Measurements from ENCODE around the gene LSM3.

Gene LSM3

DNA sequence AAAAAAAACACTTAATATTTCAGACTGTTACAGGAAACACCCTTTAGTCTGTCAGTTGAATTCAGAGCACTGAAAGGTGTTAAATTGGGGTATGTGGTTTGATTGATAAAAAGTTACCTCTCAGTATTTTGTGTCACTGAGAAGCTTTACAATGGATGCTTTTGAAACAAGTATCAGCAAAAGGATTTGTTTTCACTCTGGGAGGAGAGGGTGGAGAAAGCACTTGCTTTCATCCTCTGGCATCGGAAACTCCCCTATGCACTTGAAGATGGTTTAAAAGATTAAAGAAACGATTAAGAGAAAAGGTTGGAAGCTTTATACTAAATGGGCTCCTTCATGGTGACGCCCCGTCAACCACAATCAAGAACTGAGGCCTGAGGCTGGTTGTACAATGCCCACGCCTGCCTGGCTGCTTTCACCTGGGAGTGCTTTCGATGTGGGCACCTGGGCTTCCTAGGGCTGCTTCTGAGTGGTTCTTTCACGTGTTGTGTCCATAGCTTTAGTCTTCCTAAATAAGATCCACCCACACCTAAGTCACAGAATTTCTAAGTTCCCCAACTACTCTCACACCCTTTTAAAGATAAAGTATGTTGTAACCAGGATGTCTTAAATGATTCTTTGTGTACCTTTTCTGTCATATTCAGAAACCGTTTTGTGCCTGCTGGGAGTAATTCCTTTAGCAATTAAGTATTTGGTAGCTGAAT is 35.9 kb upstream of the LSM3 start:
- no peak for FAIRE-seq
- no peak for DNase-seq (ENCODE audit: insufficient read length, low spot score)

DNA sequence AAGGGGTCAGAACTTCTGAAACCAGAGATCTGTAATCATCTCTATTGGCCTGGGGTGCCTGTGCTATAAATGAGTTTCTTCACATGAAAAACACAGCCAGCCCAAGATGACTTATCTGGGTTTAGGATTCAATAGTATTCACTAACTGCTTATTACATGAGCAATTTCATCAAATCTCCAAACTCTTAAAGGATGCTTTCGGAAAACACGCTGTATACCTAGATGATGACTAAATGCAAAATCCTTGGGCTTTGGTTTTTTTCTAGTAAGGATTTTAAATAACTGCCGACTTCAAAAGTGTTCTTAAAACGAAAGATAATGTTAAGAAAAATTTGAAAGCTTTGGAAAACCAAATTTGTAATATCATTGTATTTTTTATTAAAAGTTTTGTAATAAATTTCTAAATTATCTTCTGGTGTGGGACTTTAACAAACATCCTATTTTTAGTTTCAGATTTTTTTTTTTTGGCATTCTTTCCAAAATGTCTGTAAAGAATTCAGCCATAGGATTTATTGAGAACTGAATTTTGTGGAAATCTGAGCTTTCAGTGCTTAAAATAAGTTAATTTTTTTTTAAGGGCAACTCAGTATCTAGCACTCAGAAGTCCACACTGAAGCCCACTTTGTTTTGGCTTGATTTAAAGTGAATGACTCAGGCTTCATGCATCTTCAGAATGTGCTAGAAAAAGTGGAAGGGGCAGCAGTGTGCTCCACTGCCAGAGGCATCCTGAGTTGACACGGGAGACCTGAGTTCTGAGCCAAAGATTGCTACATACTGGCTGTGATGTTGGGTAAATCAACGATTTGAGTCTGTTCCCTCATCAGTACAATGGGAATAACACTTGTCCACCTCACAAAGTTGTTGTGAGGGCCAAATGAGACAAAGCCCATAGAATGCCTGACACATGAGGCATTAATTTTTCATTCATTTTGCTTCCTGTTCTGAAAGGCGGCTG is 35.1 kb upstream of the LSM3 start:
- peak; percentile 93 for FAIRE-seq
- DNase-seq (ENCODE audit: insufficient read length, low spot score) = peak; percentile 80

- peak; percentile 28 for FAIRE-seq
- DNase-seq (ENCODE audit: insufficient read length, low spot score) = peak; percentile 95
Observed at GRCh38 chr3:14144423-14145075, 34.1 kb upstream of the LSM3 start.

GRCh38 chr3:14145236-14145635 is 33.4 kb upstream of the LSM3 start:
- DNase-seq (ENCODE audit: insufficient read length, low spot score) (no peak), FAIRE-seq (no peak)

- DNase-seq (ENCODE audit: insufficient read length, low spot score) (no peak), FAIRE-seq (no peak)
Observed at GRCh38 chr3:14145670-14146380, 32.8 kb upstream of the LSM3 start.

DNA sequence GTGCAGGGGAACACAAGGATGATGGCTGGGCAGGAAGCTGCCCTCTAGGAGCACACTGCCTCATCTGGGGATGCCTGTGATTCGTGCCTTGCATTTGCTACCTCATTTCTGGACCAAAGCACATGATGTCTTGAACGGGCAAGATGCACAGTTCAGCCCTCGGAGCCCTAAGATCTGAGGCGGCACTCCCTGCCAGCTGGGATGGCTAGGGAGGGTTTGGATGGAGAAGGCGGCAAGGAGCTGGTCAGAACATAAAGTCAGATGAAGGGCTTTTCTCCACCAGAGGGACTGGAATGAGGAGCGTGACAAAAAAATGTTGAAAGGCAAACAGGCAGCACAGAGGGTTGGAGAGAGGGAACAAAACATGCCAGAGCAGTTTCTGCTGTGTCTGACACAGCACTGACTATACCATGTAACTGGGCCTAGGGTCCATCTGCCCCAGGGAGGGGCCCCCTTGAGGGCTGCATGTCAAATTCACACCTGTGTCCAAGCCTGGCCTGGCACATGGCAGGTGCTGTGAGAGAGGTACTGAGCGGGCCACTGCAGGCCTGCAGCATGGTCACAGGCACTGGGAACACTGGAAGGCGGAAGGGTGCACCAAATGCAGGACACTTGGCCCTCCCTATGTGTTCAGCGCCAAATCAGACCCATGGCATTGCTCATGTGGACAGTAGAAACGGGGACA is 32.1 kb upstream of the LSM3 start:
- DNase-seq (ENCODE audit: insufficient read length, low spot score) = no peak
- FAIRE-seq = no peak

GRCh38 chr3:14147066-14147435 is 31.6 kb upstream of the LSM3 start:
- DNase-seq (ENCODE audit: insufficient read length, low spot score) (no peak), FAIRE-seq (no peak)

DNA sequence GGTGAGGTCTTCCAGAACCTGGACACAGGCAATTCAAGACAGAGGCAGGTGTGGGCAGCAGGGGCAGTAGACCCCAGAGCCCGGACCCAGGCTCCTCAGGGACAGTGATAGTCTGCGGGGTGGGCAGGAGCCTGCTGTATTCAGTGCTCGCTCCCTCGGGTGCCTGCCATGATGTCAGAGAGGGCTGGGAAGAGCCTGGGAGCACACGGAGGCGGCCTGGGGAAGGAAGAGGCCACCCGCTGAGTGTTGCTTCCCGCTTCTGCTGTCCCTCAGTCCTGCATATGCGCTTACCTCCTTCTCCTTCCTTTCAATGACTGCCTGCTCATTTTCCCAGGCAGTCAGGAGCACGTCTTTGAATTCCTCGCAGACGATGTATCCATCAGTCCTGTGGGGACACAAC is 31.0 kb upstream of the LSM3 start:
- DNase-seq (ENCODE audit: insufficient read length, low spot score) (no peak), FAIRE-seq (no peak)

DNA sequence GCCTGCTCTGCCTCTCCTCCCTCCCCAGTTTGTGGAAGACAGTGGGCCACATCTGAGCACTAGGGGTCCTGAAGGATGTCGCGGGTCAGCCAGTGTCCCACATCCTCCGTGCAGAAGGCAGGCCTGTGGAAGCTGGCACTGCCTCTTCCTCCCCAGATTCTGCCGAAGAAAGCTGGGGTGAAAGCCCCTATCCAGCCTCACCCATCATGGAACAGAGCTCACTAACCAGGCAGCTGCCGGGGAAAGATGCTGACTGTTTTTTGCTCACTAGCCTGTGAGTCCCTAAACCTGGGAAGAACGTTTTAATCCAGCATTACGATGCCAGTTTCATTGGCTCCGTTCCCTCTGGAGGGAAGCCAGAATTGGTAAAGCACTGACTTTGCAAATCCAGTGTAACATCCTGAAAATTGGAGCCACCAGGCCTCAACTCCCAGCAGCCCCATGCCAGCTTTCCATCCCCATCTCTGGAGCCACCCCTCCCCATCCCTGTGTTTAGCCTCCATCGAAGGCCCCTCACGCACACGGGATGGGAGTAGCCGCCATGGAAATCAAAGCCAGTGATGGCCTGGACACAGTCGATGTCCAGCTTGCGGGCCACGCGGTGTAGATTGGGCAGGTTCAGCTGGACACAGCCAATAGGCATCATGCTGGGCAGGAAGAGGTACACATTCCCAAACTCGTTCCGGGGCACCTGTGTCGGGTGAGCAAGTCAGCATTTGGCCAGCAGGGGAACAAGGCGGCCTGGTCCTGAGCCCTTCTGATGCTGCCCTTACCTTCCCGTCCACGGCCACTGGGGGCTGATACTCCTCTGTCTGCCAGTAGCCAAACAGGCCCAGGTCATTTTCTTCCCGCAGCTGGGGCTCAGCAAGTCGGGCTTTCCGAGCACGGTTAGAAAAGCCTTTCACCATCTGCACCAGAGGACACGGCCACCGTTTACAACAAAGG is 30.3 kb upstream of the LSM3 start:
- FAIRE-seq (no peak), DNase-seq (ENCODE audit: insufficient read length, low spot score) (peak; percentile 28)

DNA sequence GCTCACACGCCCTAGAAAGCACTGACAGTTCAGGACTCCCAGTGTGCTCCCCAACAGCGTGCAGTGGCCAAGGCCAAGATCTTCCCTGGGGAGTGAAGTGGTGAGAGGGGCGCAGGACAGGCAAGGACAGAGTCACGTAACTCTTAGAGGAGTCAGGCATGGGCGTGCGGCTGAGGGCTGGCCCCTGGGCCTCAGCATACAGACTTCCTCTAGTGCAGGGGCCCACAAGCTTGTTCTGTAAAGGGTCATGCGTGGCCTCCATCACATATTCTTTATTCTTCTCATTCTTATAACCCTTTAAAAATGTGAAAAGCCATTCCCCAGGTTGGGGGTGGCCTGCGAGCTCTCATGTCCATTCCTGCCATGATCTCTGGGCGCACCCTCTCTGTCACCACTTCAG is 28.5 kb upstream of the LSM3 start:
- FAIRE-seq = no peak
- DNase-seq (ENCODE audit: insufficient read length, low spot score) = no peak

DNA sequence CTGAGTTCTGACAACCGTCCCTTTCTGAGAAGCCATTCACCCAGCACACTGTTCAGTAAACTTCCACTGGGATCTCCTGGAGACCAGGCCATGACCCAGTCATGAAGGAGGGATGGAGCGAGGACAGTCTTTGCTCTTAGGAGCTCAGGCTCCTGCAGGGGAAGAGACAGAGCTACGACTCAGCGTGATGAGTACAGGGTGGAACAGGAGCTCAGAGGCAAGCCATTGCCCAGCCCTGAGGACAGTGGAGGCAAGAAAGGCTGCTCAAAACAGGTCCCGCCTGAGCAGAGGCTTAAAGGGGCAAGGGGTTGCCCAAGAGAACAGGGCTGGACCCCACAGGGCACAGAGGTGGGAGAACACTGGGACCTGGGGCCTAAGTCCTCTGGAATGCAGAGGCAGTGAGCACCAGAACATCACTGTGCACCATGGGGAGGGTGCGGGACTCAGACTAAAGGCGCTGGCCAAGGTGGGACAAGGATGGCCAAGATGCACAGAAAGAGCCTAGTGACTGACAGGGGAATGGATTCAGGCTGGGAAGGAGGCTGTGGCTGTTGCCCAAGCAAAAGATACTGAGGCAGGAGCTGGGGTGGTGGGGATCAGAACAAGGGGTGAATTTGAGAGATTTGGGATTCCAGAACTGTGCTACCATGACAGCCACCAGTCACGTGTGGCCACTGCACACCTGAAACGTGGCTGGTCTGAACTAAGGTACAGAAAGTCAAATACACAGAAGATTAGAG is 28.0 kb upstream of the LSM3 start:
- FAIRE-seq (no peak), DNase-seq (ENCODE audit: insufficient read length, low spot score) (no peak)

DNA sequence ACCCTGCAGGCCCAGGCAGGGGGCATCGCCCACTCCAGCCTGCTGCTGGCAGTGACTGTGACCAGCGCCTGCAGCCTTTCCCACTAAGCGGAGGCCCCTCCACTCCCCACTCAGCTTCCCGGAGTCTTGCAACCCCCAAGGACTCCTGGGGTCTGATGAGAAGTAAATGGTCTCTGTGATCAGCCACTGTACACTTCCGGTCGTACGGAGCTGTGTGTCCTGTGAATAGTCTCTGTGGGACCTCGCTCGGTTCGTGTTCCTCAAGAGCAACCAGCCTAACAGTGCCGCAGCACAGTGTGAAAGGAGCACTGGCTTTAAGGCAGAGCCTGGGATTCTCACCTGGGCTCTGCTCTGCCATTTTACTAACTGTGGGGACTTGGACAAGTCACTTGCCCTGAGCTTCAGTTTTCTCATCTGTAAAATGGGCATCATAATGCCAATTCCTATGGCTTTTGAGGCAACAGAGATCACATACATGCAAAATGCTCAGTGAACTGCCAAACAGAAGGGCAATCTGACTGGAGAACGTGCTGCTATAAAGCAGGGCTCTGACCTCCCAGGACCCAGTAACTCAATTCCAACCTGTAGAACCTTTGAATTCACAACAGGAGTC is 27.0 kb upstream of the LSM3 start:
- DNase-seq (ENCODE audit: insufficient read length, low spot score) (no peak), FAIRE-seq (no peak)

DNA sequence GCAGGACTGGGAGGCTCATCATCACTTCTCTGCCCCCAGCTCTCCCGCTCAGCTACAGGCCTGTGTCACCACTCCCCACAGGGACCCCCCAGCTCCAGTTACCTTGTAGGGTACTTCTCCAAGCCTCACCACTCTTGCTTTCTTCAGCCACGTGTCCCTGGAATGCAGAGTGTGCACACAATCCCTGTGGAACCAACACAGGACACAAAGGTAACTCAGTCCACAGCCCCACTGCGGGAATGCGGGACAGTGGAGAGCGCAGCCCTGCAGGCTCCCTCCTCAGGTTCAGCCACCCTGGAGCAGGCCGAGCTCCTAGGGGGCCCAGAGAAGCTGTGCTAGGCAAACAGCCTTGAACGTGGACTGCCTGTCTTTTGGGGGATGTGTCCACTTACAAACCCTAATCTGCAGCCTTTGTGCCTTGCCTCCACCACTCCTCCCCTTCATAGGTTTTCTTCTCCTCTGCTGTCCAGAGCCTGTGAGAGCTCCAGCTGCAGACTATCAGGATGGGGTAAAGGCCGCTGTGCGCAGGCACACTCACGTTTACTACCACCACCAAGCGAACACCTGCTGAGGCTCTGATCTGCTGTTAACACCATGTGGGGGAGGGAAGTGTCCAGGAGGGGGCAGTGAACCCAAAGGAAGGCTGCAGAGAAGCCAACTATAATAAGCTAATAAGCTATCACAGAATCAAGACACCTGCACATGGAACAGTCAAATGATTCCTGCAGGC is 26.2 kb upstream of the LSM3 start:
- FAIRE-seq = no peak

DNA sequence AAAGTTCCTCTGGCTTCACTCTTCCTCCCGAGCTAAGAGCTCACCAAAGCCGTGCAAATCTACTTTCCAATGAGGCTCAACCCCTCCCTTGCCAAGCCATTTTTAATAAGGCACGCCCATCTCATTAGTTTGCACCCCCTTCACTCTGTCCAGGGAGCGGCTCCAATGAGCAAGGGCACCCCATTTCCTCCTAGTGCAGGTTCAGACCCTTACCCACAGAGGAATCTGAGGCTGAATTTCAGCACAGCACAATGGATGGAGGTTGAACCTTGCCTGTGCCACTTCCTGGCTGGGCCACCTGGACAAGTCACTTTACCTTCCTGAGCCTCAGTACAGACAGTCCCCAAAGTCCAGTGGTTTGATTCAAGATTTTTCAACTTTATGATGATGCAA is 25.7 kb upstream of the LSM3 start:
- DNase-seq (ENCODE audit: insufficient read length, low spot score) = no peak
- no peak for FAIRE-seq

More for the DNA sequence above, 26.2 kb upstream of the LSM3 start:
- no peak for DNase-seq (ENCODE audit: insufficient read length, low spot score)

DNA sequence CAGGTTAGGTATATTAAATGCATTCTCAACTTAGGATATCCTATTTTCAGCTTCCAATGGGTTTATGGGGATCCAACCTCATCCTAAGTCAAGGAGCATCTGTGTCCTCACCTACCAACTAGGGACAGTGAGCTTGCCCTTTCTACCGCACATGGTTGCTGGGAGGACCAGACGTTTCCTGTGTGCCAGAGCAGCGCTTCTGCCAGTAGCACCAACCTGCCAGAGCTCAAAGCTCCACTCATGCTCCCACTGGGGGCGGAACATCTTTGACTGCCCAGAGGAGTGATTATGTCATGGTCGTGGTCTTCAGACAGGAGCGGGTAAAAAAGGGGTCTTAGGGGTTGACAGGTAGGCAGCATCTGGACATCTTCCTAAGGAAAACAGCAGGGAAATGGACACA is 25.0 kb upstream of the LSM3 start:
- DNase-seq (ENCODE audit: insufficient read length, low spot score) (no peak), FAIRE-seq (no peak)

GRCh38 chr3:14154276-14154675 is 24.3 kb upstream of the LSM3 start:
- DNase-seq (ENCODE audit: insufficient read length, low spot score) (no peak), FAIRE-seq (no peak)

GRCh38 chr3:14154895-14155440 is 23.6 kb upstream of the LSM3 start:
- FAIRE-seq (no peak), DNase-seq (ENCODE audit: insufficient read length, low spot score) (no peak)

Data from HTR-8/SVneo (cell line).